GM12874 (cell line): Measurements from ENCODE around the gene HS3ST3B1.

ENCODE experiments used
- CTCF ChIP-seq: IDR thresholded peaks from 2 replicates; pipeline ENCODE4 v1.5.1; 2011; ENCODE audit warnings: low read depth, mild to moderate bottlenecking, control low read depth, low read length, moderate library complexity; ENCODE audit not compliant: insufficient read depth

HS3ST3B1 gene

GRCh38 chr17:14304222-14304772 lies 3.4 kb downstream of the HS3ST3B1 start:
- TF ChIP-seq CTCF: no peak

- no peak for TF ChIP-seq CTCF
Observed at GRCh38 chr17:14304773-14305517, 4.1 kb downstream of the HS3ST3B1 start.

- TF ChIP-seq CTCF: no peak
Observed at GRCh38 chr17:14305785-14306496, 5.1 kb downstream of the HS3ST3B1 start.

- TF ChIP-seq CTCF: no peak
Observed at GRCh38 chr17:14306596-14306995, 5.7 kb downstream of the HS3ST3B1 start.

GRCh38 chr17:14307560-14308024 lies 6.7 kb downstream of the HS3ST3B1 start:
- no peak for TF ChIP-seq CTCF

GRCh38 chr17:14308636-14308964 lies 7.7 kb downstream of the HS3ST3B1 start:
- no peak for TF ChIP-seq CTCF

- no peak for TF ChIP-seq CTCF
Observed at GRCh38 chr17:14308965-14309879, 8.3 kb downstream of the HS3ST3B1 start.
